ENCODE data around the gene SDF2. TPM values are rescaled to one million over a fixed set of nuclear protein-coding genes. Genes with fewer than 3 reads are reported as not detected.

SDF2 gene
- total RNA-seq, result 10 to 100 TPM; 24.6 to 31.8 (median 26.4) TPM
- long read RNA-seq, transcript SDF2-201 (3 exons, 1,568 nt), result major isoform, 10 of 12 reads
- long read RNA-seq, partial matches to known transcripts, result 0 of 12 reads
- long read RNA-seq, other reads (novel, unspliced or antisense), result 1 of 12 reads

DNA sequence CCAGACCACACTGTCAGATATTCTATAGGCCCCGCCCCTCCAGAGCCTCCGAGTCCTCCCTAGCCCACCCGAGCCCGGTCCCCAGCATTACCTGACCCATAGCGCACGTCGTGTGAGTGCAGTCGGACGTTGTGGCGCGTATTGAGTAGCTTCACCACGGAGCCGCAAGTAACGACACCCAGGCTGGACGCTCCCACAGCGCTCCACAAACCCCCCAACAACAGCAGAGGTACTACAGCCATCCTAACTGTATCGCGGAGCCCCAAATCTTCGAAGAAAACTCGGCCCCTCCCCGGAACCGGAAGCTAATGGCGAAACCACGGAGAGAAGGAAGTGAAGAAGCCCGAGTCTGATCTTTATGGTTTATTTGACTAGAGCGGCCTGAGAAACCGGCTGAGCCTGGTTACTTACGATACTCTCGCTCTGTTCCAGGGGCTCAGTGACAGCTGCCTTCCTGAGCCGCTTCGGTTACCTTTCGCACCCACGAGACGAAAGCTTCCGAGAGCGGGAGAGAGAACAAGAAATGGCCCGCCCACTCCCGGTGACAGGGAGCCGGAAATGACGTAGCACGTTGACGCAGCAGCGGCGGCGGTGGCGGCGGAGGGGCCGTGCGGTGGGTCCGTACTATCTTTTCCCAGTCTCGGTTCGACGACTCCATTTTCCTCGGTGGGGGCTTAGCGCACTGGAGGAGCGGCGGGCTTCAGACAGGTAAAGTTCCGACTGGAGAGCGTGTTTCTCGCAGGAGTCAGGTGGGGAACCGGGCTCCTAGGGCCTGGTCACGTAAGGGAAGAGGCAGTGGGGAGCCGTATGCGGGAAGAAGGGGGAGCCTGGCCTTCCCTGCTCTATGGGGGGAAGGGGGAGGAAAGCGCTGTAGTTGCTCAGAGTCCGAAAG, at the start of gene SDF2, which contains the start of gene SUPT6H:
Gene SDF2 (minus strand): TSS at position 272 of the 892 bp plus-strand sequence. CDS start 30 bp downstream, at position 242.
Gene SUPT6H (plus strand): TSS at position 571 of the 892 bp plus-strand sequence. CDS start 11,197 bp downstream, outside the sequence.
- no peaks in the 10 kb centered on the region for H3K9me3 ChIP-seq
- peaks cover 0 to 28% (median 9%) of the 10 kb centered on the region in 4 donors for H3K4me1 ChIP-seq
- peak within 1 kb of the TSS; percentile 81 to 97 (median 90) for H3K4me3 ChIP-seq
- H3K27me3 ChIP-seq, result no peaks in the 10 kb centered on the region
- H3K36me3 ChIP-seq, result peaks cover 0 to 12% (median 2%) of the 10 kb centered on the region in 4 donors
- DNase-seq, result peak; percentile 89 to 90 (median 89)
- ATAC-seq, result peak; percentile 91 to 97 (median 96)
- intact Hi-C loops (cut with DNase I), result no loop called here
- under 1% methylated on average over 41 of the region's 66 CpGs for WGBS (ENCODE audit: insufficient coverage, low coverage, low lambda C conversion rate, missing lambda C conversion rate)
- TF ChIP-seq POLR2A (IDR thresholded peaks at IDR 0.05) (peak; percentile 81), CTCF (IDR thresholded peaks at IDR 0.05) (no peak)
- H3K27ac ChIP-seq, result peak within 1 kb of the TSS; percentile 90 to 94 (median 91)

DNA sequence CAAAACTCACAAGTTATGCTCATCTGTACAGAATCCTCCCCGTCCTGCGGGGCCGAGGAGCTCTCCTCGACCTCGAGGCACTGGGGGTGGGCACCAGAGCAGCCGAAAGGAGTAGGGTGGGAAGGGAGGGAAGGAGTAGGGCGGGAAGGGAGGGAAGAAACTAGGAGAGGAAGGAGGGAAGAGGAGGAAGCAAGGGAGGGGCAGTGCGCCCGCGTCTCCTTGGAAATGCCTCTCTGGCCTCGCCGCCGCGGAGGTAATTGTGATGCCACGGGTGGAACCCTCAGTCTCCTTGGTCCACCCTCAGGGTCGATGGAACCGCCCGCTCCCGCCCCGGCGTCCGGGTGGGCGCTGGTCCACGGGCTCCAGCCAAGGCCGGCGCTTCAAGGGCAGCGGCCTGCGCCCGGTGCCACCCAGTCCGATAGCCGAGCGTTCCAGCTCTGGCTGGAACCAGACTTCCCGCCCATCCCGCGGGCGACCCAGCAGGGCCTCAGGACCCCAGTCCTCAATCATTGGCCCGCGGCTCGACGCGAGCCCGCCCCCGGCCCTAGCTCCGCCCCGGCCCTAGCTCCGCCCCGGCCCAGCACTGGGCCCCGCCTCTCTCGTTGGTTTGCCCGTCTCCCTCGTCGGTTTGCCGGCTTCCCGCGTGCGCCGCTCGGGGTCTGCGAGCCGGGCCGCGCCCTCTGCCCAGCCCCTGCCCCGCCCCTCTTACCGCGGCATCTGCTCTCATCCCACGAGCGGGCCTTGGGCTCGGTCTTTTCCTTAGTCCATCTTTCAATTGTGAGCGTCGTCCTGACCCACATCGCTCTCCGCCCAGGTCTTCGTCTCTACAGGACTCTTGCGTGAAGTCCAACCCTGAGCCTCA, 49.4 kb upstream of the SDF2 start:
- TF ChIP-seq POLR2A (IDR thresholded peaks at IDR 0.05) (peak; percentile 63), CTCF (IDR thresholded peaks at IDR 0.05) (no peak)
- peak overlapping the region; percentile 62 to 77 (median 64) for H3K4me3 ChIP-seq
- H3K27ac ChIP-seq, result peak overlapping the region; percentile 56 to 85 (median 70)
- H3K27me3 ChIP-seq, result no peaks in the 10 kb centered on the region
- peaks cover 0 to 10% (median 2%) of the 10 kb centered on the region in 4 donors for H3K4me1 ChIP-seq
- intact Hi-C loops (cut with DNase I), result no loop called here
- H3K9me3 ChIP-seq, result no peaks in the 10 kb centered on the region
- under 1% methylated on average over 18 of the region's 74 CpGs for WGBS (ENCODE audit: insufficient coverage, low coverage, low lambda C conversion rate, missing lambda C conversion rate)
- H3K36me3 ChIP-seq, result no peaks in the 10 kb centered on the region
- DNase-seq (peak; percentile 90), ATAC-seq (peak; percentile 89 to 94 (median 92))

- DNase-seq (no peak), ATAC-seq (no peak)
- no peak overlapping the region for H3K27ac ChIP-seq
- no peak overlapping the region for H3K4me3 ChIP-seq
- intact Hi-C loops (cut with DNase I), result no loop called here
- no peaks in the 10 kb centered on the region for H3K9me3 ChIP-seq
- H3K27me3 ChIP-seq, result no peaks in the 10 kb centered on the region
- H3K36me3 ChIP-seq, result peaks cover 0 to 15% (median 1%) of the 10 kb centered on the region in 4 donors
- H3K4me1 ChIP-seq, result peaks cover 0 to 10% (median 4%) of the 10 kb centered on the region in 4 donors
- no peak for TF ChIP-seq POLR2A (IDR thresholded peaks at IDR 0.05)
- TF ChIP-seq CTCF (IDR thresholded peaks at IDR 0.05), result no peak
- WGBS (ENCODE audit: insufficient coverage, low coverage, low lambda C conversion rate, missing lambda C conversion rate), result 80% methylated on average over 2 of the region's 2 CpGs
These were observed 45.6 kb upstream of the SDF2 start for GRCh38 chr17:28707339-28707720.

Measured in right lobe of liver (tissue), 6 donors.